Epidermal melanocyte (primary cell): ENCODE measurements around the gene LGI1.
"Not testable (repeated sequence)": the region's sequence is repeated elsewhere in the genome, so short reads cannot be mapped to it uniquely, and the experiment has no call there.

Experiments used
- DNase-seq: peaks from one replicate; pipeline ENCODE4 v3.0.0; 2011; ENCODE audit warnings: low spot score; ENCODE audit not compliant: insufficient read length

The LGI1 gene

GRCh38 chr10:93806903-93807302 lies 49.2 kb downstream of the LGI1 start:
- DNase-seq = no peak

GRCh38 chr10:93807371-93807770 lies 49.6 kb downstream of the LGI1 start:
- no peak for DNase-seq

- no peak for DNase-seq
Measured at GRCh38 chr10:93812659-93813338, 55.1 kb downstream of the LGI1 start.

GRCh38 chr10:93813507-93814465 lies 56.0 kb downstream of the LGI1 start:
- DNase-seq = no peak

GRCh38 chr10:93815304-93816096 lies 57.8 kb downstream of the LGI1 start:
- no peak for DNase-seq

- DNase-seq = peak; percentile 32
Measured at GRCh38 chr10:93816123-93816747, 58.5 kb downstream of the LGI1 start.

GRCh38 chr10:93818086-93818485 lies 60.4 kb downstream of the LGI1 start:
- no peak for DNase-seq

- no peak for DNase-seq
Measured at GRCh38 chr10:93819520-93819919, 61.8 kb downstream of the LGI1 start.

GRCh38 chr10:93820434-93820833 lies 62.7 kb downstream of the LGI1 start:
- no peak for DNase-seq

- no peak for DNase-seq
Measured at GRCh38 chr10:93821051-93821772, 63.5 kb downstream of the LGI1 start.

- no peak for DNase-seq
Measured at GRCh38 chr10:93826355-93826754, 68.6 kb downstream of the LGI1 start.

GRCh38 chr10:93827056-93827804 lies 69.5 kb downstream of the LGI1 start:
- no peak for DNase-seq

GRCh38 chr10:93831065-93831464 lies 73.3 kb downstream of the LGI1 start:
- DNase-seq = not testable (repeated sequence)

- DNase-seq = no peak
Measured at GRCh38 chr10:93835770-93836169, 78.0 kb downstream of the LGI1 start.

- DNase-seq = no peak
Measured at GRCh38 chr10:93837822-93838221, 80.1 kb downstream of the LGI1 start.

- no peak for DNase-seq
Measured at GRCh38 chr10:93838278-93838677, 80.5 kb downstream of the LGI1 start.

GRCh38 chr10:93841961-93842360 lies 84.2 kb downstream of the LGI1 start:
- DNase-seq = no peak

GRCh38 chr10:93844979-93845626 lies 87.4 kb downstream of the LGI1 start:
- DNase-seq = no peak
